Right renal cortex interstitium (tissue), 3 donors: ENCODE data around the gene SF3B3. TPM values are rescaled to one million over a fixed set of nuclear protein-coding genes. Genes with fewer than 3 reads are reported as not detected.
A peak's percentile ranks its signal among the peaks of the same experiment; 100 is the strongest.

ENCODE experiments used
- DNase-seq, 3 donors: peaks; one replicate each; pipeline ENCODE4 v3.0.0-alpha.2; 2013; ENCODE audit warnings: low read depth in 3 of 3, low spot score in 2 of 3
- polyA plus RNA-seq, 3 donors: library from polyadenylated mRNA; unstranded; fragments of 120-200 nt; gene quantifications; one replicate each; pipeline ENCODE4 v1.2.1, GENCODE V29; 2013; ENCODE audit not compliant: insufficient read length in 3 of 3

Gene SF3B3
- polyA plus RNA-seq, result 100 to 1,000 TPM; 388 to 395 (median 388) TPM

DNA sequence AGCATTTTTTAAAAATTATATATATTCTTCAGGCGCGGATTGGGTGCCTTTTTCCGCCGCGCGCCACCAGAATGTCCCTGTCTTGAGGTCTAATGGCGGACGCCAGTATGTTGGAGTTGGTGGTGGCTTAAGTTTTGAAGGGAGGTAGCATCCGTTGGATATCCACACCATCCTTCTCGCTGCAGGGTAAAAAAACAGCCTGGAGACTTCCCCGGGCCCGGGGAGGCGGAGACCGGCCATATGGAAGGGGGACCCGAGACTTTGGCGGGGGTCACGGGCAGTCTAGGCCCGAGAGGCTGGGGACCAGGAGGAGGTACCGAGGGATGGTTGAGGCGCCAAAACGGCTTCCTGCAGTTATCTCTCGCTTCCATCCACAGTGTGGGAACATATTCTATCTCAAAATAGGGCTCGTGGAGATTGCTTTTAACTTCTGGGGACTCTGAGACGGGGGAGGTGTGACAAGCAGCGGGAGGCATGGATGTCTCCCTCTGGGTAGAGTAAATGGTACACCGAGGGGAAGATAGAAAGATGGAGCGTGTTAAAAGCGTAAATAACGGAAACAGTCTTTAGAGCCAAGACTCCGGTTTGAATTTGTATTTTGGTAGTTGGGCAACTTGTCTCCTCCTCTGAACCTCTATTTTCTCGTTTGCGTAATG, at the start of gene SF3B3:
Gene SF3B3, plus strand, starts transcription at position 74 of the 656 bp plus-strand sequence. CDS start 2,841 bp downstream, outside the sequence.
- DNase-seq, result peak; percentile 57 to 83 (median 73)

GRCh38 chr16:70474320-70475053, 49.1 kb upstream of the SF3B3 start:
- no peak for DNase-seq

GRCh38 chr16:70475054-70475871, 48.4 kb upstream of the SF3B3 start:
- DNase-seq, result no peak

GRCh38 chr16:70476272-70477020, 47.2 kb upstream of the SF3B3 start:
- no peak for DNase-seq

DNA sequence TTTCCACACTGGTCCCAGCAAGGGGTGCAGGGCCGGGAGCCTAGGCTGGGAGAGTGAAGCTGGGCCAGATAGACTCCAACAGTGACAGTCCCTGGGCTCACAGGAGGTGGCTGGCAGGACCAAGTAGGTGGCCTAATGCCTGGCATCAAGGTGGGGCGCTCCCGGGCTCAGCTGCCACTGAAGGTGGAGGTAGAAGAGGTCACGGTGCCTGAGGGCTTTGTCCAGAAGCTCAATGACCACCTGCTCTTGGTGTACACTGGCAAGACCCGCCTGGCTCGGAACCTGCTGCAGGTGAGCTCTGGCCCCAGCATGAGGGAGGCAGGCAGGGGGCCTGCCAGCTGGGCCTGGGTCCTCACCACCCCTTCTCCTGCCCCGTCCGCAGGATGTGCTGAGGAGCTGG, 45.4 kb upstream of the SF3B3 start:
- no peak for DNase-seq

DNA sequence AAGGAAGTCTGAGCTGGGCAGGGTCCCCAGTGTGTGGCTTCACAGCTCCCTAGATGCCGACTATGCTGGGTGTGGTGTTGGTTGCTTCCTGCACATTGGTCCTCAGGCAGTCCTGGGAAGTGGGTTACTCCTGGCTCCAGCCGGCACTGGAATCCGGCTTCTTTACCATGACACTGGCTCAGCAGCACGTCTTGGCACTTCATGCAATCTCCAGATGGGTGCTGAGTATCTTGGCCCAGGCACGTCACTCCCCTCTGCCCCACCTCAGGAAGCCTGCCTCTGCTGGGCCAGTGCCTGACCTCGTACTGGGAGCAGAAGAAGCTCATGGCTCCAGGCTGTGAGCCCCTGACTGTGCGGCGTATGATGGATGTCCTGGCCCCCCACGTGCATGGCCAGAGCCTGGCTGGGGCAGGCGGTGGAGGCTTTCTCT, 44.7 kb upstream of the SF3B3 start:
- no peak for DNase-seq

DNA sequence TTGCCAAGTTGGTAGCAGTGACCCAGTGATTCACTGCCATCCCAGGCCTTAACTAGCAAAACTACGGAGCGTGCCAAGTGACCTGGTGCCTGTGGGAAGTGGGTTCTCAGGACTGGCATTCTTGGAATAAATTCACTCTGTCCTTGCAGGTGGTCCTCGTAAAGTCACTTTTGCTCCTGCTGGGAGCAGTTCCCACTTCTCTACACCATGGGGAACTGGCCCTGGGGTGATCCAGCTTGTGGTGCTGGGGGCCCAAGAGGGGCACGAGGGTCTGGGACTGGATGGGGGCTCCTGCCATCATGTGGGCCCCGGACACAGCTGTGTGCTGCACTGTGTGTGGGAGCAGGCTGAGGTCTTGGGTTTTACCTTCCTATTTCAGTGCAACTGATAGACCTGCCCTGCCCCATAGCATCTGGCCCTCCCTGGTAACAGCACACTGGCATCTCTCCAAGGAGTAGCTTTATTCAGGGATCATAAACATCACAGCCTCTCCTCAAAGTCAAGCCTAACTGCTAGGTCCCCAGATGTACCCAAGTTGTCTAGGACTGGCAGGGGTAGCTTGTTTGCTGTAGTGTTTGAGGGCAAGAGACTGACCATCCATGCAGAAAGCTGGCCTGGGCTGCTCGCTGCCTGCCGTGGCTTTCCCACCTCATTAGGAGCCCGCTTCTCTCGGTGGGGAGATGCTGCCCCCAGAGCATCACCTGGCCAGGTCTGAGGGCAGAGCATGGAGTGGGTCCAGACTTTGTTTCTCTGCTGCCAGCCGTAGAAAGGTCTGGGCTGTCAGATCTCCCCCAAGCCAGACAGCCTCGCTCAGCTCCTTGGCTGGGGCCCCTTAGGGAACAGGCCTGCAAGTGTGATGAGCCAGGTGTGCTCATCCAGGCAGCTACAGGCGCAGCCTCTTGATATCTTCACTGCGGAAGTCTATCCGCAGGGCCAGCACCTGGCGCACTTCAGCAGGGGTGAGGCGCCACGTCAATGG, 43.2 kb upstream of the SF3B3 start:
- no peak for DNase-seq

DNA sequence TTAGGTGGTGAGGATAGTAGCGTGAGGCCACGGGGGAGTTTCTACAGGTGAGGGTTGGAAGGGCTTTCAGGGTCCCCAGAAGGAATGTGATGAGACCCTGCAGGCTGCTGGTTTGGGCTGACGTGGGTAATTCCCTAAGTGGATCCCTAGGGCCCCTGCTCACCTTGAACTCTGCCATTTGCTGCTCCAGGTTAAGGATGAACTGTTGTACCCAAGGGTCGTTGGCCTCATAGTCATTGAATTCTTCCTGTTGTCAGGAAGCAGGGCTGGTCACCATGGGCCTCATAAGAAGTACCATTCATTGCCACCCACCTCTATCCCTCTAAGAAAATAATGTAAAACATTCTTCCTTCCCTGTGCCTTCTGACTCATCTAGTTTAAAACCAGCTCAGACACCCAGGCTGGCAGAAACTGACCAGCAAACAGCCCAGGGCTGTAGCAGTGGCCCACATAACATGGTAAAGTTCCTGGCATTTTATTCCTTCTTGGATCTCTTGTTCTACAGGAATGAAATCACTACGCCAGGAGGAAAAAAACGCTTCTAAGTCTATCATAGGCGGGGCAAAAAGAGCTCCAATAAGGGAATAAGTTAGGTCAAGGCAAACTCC, 41.6 kb upstream of the SF3B3 start:
- DNase-seq, result no peak

DNA sequence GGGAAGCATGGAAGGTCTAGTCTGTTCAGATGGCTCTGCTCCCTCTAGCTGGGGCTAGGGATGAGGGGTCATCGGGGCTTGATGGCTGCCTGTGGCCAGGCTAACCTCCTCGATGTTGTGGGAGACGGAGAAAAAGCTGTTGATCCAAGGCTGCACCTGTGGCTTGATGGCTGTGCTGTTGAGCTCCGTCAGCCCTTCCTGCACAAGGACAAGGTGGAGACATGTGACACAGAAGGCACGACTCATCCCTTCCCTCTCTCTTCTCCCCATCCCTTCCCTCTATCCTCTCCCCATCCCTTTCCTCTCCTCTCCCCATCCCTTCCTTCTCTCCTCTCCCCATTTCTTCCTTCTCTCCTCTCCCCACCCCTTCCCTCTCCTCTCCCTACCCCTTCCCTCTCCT, 41.0 kb upstream of the SF3B3 start:
- no peak for DNase-seq

DNA sequence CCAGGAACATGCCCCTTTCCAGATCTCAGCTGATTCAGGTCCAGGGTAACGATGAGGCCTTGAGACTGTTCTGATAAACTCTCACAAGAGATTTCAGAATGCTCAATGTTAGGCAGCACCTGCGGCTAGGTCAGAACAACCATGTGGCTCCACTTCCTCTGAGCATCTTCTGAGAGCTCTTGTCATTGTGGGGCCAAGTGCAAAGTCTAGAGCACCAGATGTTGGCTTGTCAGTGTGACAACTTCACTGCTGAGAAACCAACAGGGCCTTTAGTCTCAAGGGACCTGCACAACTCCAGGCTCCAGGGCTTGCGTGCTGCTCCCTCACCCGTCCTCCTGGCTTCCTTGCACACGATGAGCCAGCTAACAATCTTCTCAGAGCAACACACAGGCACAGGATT, 40.2 kb upstream of the SF3B3 start:
- no peak for DNase-seq

DNA sequence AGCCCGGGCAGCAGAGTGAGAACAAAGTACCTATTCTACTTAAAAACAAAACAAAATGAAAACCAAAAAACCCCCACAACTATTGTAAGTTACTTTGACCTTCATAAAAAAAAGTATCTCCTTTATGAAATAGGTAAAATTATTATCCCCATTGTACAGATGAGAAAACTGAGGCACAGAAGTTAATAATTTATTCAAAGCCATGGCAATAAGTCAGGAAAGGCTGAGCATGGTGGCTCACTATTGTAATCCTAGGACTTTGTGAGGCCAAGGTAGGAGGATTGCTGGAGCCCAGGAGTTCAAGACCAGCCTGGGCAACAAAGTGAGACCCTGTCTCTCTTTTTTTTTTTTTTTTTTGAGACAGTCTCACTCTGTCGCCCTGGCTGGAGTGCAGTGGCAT, 38.7 kb upstream of the SF3B3 start:
- DNase-seq, result no peak

GRCh38 chr16:70490261-70490660, 33.4 kb upstream of the SF3B3 start:
- no peak for DNase-seq

- no peak for DNase-seq
Measured at GRCh38 chr16:70493802-70494201, 29.8 kb upstream of the SF3B3 start.

DNA sequence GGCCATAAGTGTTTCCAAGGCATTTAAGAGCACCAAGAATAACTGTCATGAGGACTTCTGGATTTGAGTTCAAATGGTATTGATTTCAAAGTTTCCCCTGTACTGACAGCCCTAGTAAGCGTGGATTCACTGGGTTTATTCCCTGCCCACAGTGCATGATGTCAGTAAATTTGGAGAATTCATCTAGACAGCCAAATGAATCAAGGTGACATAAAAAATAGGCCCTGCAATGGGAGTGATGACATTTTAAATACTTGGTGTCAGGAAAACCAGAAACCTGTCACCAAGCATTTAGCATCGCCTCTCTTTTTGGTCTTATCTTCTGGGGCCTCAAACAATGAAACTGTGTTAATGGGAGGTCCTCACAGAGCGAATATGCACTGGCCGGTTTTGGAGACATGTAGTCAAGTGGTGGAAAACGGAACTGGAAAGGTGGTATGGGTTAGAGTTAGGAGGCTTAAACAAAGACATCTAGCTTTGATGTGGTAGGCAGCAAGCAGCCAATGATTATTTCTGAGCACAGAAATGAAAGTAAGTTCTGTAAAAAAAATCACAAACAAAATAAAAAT, 29.3 kb upstream of the SF3B3 start:
- DNase-seq, result no peak

DNA sequence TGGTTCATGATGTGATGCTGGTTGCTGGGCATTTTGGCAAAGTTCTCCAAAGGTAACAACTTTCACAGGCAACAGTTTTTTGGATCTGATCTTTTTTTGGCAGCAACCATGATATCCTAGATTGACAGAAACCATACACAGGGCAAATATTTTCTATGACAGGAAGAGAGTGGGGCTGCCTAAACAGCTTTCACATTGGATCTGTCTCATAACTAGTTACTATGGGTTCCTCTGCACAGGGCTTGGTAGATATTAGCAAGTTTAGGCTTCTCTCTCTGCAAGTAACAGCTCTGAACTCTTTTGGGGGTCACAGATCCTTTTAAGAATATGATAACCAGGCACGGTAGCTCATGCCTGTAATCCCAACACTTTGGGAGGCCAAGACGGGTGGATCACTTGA, 28.8 kb upstream of the SF3B3 start:
- DNase-seq, result no peak

- DNase-seq, result no peak
Measured at GRCh38 chr16:70495425-70496182, 28.0 kb upstream of the SF3B3 start.

- DNase-seq, result no peak
Measured at GRCh38 chr16:70496513-70496912, 27.1 kb upstream of the SF3B3 start.

DNA sequence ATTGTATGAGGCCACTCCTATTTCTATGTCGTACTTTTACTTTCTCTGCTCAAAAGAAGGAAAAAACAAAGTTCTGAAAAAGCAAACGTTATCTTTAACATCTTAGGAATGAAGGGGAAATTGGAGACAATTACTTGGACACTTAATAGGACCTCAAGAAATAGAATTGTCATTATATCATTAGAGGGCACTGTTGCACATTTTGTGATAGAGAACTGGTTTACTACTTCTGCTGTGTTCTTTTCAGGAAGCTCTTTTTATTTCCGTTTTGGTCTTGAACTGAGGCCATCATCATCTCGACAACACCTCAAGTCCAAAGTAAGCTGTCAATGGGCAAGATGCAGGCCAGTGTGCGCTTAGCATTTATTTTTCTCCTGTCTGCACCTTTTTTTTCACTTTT, 14.9 kb upstream of the SF3B3 start:
- DNase-seq, result no peak
